Smooth muscle cell (in vitro differentiated cells): ENCODE measurements around the gene MARK1. TPM values are rescaled to one million over a fixed set of nuclear protein-coding genes. Genes with fewer than 3 reads are reported as not detected.

ENCODE experiments used
- DNase-seq: peaks from one replicate; lab custom pipeline; 2025; ENCODE audit not compliant: unreplicated experiment; lab: John Stamatoyannopoulos, UW
- H2AFZ ChIP-seq: fragments of 200-600 bp; sonication (generic); 2 replicates; pipeline ENCODE4 v1.6.0; 2016; ENCODE audit warnings: antibody characterized with exemption, low read depth, mild to moderate bottlenecking
- H3F3A ChIP-seq: fragments of 200-600 bp; sonication (generic); 2 replicates; pipeline ENCODE4 v1.6.0; 2017; ENCODE audit warnings: antibody characterized with exemption, low read depth
- H3K27ac ChIP-seq: fragments of 200-600 bp; sonication (generic); 2 replicates; pipeline ENCODE4 v1.5.1; 2016; ENCODE audit warnings: low read depth, mild to moderate bottlenecking
- H3K27me3 ChIP-seq: fragments of 200-600 bp; sonication (generic); 2 replicates; pipeline ENCODE4 v1.6.1; 2016; ENCODE audit warnings: low read depth, mild to moderate bottlenecking
- H3K36me3 ChIP-seq: fragments of 200-600 bp; sonication (generic); 2 replicates; pipeline ENCODE4 v1.5.1; 2016; ENCODE audit warnings: low read depth
- H3K4me1 ChIP-seq: fragments of 200-600 bp; sonication (generic); 2 replicates; pipeline ENCODE4 v1.5.1; 2016; ENCODE audit warnings: low read depth
- H3K4me2 ChIP-seq: fragments of 200-600 bp; sonication (generic); 2 replicates; pipeline ENCODE4 v1.6.0; 2016; ENCODE audit warnings: mild to moderate bottlenecking
- H3K4me3 ChIP-seq: fragments of 200-600 bp; sonication (generic); 2 replicates; pipeline ENCODE4 v1.5.1; 2016; ENCODE audit warnings: mild to moderate bottlenecking
- H3K79me2 ChIP-seq: fragments of 200-600 bp; sonication (generic); 2 replicates; pipeline ENCODE4 v1.6.0; 2016; ENCODE audit warnings: low read depth, mild to moderate bottlenecking
- H3K9ac ChIP-seq: fragments of 200-600 bp; sonication (generic); 2 replicates; pipeline ENCODE4 v1.6.0; 2016; ENCODE audit warnings: low read depth
- H3K9me3 ChIP-seq: fragments of 200-600 bp; sonication (generic); replicated peaks from 2 replicates; pipeline ENCODE4 v1.5.1; 2016; ENCODE audit warnings: low read depth
- H4K20me1 ChIP-seq: fragments of 200-600 bp; sonication (generic); 2 replicates; pipeline ENCODE4 v1.6.0; 2016; ENCODE audit warnings: low read depth
- CTCF ChIP-seq: fragments of 200-600 bp; sonication (generic); IDR thresholded peaks from 2 replicates; pipeline ENCODE4 v1.5.1; 2017; ENCODE audit warnings: borderline replicate concordance, mild to moderate bottlenecking, antibody characterized with exemption; ENCODE audit not compliant: insufficient read depth, poor library complexity, severe bottlenecking
- WGBS: methylation state at CpG from one replicate; pipeline ENCODE4 v1.1.7; 2016; ENCODE audit warnings: low lambda C conversion rate; 5-methylcytosine and 5-hydroxymethylcytosine counted together
- polyA plus RNA-seq: library from polyadenylated mRNA; unstranded; fragments of >200 nt; fragmentation: Nextera tagmentation; extraction: Ambion mirVana; gene quantifications from 2 replicates; pipeline ENCODE4 v1.2.1, GENCODE V29; 2016
- total RNA-seq: library from RNA; depleted of rRNA; stranded (reverse); fragments of >200 nt; gene quantifications from 2 replicates; pipeline ENCODE4 v1.2.3, GENCODE V29; 2014

MARK1 gene
- total and polyA plus RNA-seq, 2 experiments from 2014 or later, result 4.4 to 5.5 TPM

- no peak overlapping the region for H3K9ac ChIP-seq
- H2AFZ ChIP-seq, result no peak overlapping the region
- no peaks in the 10 kb centered on the region for H3K9me3 ChIP-seq
- H3K36me3 ChIP-seq, result no peaks in the 10 kb centered on the region
- TF ChIP-seq CTCF, result no peak
- H3K4me1 ChIP-seq, result no peaks in the 10 kb centered on the region
- no peaks in the 10 kb centered on the region for H3K79me2 ChIP-seq
- H3F3A ChIP-seq, result no peaks in the 10 kb centered on the region
- H3K27ac ChIP-seq, result no peak overlapping the region
- 80% methylated on average over 5 of the region's 5 CpGs for WGBS
- DNase-seq, result no peak
- H3K27me3 ChIP-seq, result no peaks in the 10 kb centered on the region
- no peak overlapping the region for H3K4me3 ChIP-seq
- no peaks in the 10 kb centered on the region for H4K20me1 ChIP-seq
- no peak overlapping the region for H3K4me2 ChIP-seq
Observed at GRCh38 chr1:220702733-220703270, 174.9 kb downstream of the MARK1 start.

GRCh38 chr1:220703305-220703704 lies 175.4 kb downstream of the MARK1 start:
- TF ChIP-seq CTCF, result no peak
- H3K79me2 ChIP-seq, result no peaks in the 10 kb centered on the region
- 86% methylated on average over 4 of the region's 4 CpGs for WGBS

GRCh38 chr1:220705782-220706181 lies 177.8 kb downstream of the MARK1 start:
- Histone ChIP-seq H4K20me1 (no peaks in the 10 kb centered on the region), H3K36me3 (no peaks in the 10 kb centered on the region), H3K4me3 (no peak overlapping the region), H3K27ac (no peak overlapping the region), H3K9ac (no peak overlapping the region), H3K4me1 (no peaks in the 10 kb centered on the region), H3K27me3 (no peaks in the 10 kb centered on the region), H2AFZ (no peak overlapping the region), H3F3A (no peaks in the 10 kb centered on the region), H3K9me3 (no peaks in the 10 kb centered on the region), H3K79me2 (no peaks in the 10 kb centered on the region), H3K4me2 (no peak overlapping the region)
- whole genome bisulfite sequencing, result 93% methylated on average over 7 of the region's 7 CpGs
- no peak for DNase-seq
- no peak for TF ChIP-seq CTCF

More at GRCh38 chr1:220703305-220703704, 175.4 kb downstream of the MARK1 start:
- DNase-seq, result no peak
- Histone ChIP-seq H3K27me3 (no peaks in the 10 kb centered on the region), H3K4me2 (no peak overlapping the region), H3K4me1 (no peaks in the 10 kb centered on the region), H3K4me3 (no peak overlapping the region), H3K27ac (no peak overlapping the region), H3K9me3 (no peaks in the 10 kb centered on the region), H3K36me3 (no peaks in the 10 kb centered on the region), H3F3A (no peaks in the 10 kb centered on the region), H2AFZ (no peak overlapping the region), H3K9ac (no peak overlapping the region), H4K20me1 (no peaks in the 10 kb centered on the region)

- no peaks in the 10 kb centered on the region for H3K79me2 ChIP-seq
- no peak overlapping the region for H3K4me3 ChIP-seq
Observed at GRCh38 chr1:220706480-220706879, 178.5 kb downstream of the MARK1 start.

More at GRCh38 chr1:220706480-220706879, 178.5 kb downstream of the MARK1 start:
- no peak overlapping the region for H2AFZ ChIP-seq
- no peak overlapping the region for H3K9ac ChIP-seq
- no peaks in the 10 kb centered on the region for H3K4me1 ChIP-seq
- TF ChIP-seq CTCF, result no peak
- H3K27ac ChIP-seq, result no peak overlapping the region
- no peaks in the 10 kb centered on the region for H3K36me3 ChIP-seq
- WGBS, result 87% methylated on average over 9 of the region's 9 CpGs
- H4K20me1 ChIP-seq, result no peaks in the 10 kb centered on the region
- DNase-seq, result no peak
- H3K27me3 ChIP-seq, result no peaks in the 10 kb centered on the region
- no peaks in the 10 kb centered on the region for H3F3A ChIP-seq
- no peak overlapping the region for H3K4me2 ChIP-seq
- H3K9me3 ChIP-seq, result no peaks in the 10 kb centered on the region
